ENCODE data around the gene MED13. TPM values are rescaled to one million over a fixed set of nuclear protein-coding genes. Genes with fewer than 3 reads are reported as not detected.

Gene MED13
- total RNA-seq, 1 donor from 2014 or later = 130 TPM

- H3K27ac Mint-ChIP-seq (ENCODE audit: unreplicated experiment) = no peak overlapping the region
These were observed 67.4 kb downstream of the MED13 start for GRCh38 chr17:61997664-61998063.

DNA sequence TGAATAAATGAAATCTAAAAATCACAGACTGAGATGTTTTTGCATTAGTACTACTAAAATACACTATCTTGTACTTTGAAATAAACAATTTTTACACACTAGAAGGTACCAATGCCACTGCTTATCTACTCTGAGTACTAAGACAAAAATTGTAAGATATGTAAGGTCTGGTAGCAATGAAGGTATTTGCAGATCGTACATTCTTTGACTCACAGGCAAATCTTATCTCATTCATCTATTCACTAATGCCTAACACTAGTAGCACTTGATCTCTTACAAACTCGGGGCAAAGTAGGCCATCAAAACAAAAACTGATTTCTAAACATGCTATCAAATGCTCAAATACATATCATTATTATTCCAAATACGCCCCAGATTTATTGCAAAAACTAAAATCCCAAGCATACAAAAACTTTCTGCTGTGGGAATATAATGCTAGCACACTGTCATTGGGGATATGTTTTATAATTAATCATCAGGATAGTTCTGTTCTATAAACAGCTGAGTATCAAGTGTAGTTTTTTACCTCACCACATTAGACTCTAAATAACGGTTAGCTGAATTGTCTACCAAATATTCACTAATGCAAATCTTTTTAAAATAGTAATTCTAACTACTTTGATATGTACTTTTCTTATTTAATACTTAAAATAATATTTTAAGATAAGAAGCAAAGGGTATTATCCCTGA is 68.0 kb downstream of the MED13 start:
- Mint-ChIP-seq H3K4me3 (ENCODE audit: unreplicated experiment) (no peak overlapping the region), H3K9me3 (ENCODE audit: unreplicated experiment) (no peaks in the 10 kb centered on the region), H3K36me3 (ENCODE audit: unreplicated experiment) (no peaks in the 10 kb centered on the region), H3K4me1 (ENCODE audit: low read depth, unreplicated experiment) (peaks cover 9% of the 10 kb centered on the region), H3K27ac (ENCODE audit: unreplicated experiment) (no peak overlapping the region), H3K27me3 (ENCODE audit: unreplicated experiment) (peaks cover 1% of the 10 kb centered on the region)
- TF ChIP-seq, protein P1, sequence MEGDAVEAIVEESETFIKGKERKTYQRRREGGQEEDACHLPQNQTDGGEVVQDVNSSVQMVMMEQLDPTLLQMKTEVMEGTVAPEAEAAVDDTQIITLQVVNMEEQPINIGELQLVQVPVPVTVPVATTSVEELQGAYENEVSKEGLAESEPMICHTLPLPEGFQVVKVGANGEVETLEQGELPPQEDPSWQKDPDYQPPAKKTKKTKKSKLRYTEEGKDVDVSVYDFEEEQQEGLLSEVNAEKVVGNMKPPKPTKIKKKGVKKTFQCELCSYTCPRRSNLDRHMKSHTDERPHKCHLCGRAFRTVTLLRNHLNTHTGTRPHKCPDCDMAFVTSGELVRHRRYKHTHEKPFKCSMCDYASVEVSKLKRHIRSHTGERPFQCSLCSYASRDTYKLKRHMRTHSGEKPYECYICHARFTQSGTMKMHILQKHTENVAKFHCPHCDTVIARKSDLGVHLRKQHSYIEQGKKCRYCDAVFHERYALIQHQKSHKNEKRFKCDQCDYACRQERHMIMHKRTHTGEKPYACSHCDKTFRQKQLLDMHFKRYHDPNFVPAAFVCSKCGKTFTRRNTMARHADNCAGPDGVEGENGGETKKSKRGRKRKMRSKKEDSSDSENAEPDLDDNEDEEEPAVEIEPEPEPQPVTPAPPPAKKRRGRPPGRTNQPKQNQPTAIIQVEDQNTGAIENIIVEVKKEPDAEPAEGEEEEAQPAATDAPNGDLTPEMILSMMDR (IDR thresholded peaks at IDR 0.05; ENCODE audit: partially characterized antibody, unreplicated experiment) = no peak
- no peak for DNase-seq

More at GRCh38 chr17:61997664-61998063, 67.4 kb downstream of the MED13 start:
- no peaks in the 10 kb centered on the region for H3K36me3 Mint-ChIP-seq (ENCODE audit: unreplicated experiment)
- H3K27me3 Mint-ChIP-seq (ENCODE audit: unreplicated experiment) = peaks cover 1% of the 10 kb centered on the region
- TF ChIP-seq, protein P1 (IDR thresholded peaks at IDR 0.05; ENCODE audit: partially characterized antibody, unreplicated experiment) = no peak
- DNase-seq = no peak
- H3K9me3 Mint-ChIP-seq (ENCODE audit: unreplicated experiment) = no peaks in the 10 kb centered on the region
- H3K4me1 Mint-ChIP-seq (ENCODE audit: low read depth, unreplicated experiment) = peaks cover 9% of the 10 kb centered on the region
- no peak overlapping the region for H3K4me3 Mint-ChIP-seq (ENCODE audit: unreplicated experiment)

GRCh38 chr17:61989509-61989908 is 75.6 kb downstream of the MED13 start:
- TF ChIP-seq, protein P1 (IDR thresholded peaks at IDR 0.05; ENCODE audit: partially characterized antibody, unreplicated experiment) = no peak
- no peak overlapping the region for H3K27ac Mint-ChIP-seq (ENCODE audit: unreplicated experiment)

DNA sequence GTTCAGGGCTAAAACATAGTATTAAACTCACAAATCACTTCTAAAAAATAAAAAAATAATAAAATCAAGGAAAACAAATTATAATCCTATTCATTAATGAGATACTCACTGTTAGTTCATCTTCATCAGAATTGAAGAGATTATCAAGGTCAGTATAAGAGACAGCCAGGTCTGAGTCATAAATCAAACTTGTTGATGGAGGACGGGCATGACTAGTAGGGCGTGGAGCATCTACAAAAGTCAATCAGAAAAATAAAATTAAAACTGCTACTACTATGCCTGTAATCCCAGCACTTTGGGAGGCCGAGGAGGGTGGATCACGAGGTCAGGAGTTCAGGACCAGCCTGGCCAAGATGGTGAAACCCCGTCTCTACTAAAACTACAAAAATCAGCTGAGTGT is 78.2 kb downstream of the MED13 start:
- Mint-ChIP-seq H3K4me3 (ENCODE audit: unreplicated experiment) (no peak overlapping the region), H3K27me3 (ENCODE audit: unreplicated experiment) (no peaks in the 10 kb centered on the region), H3K36me3 (ENCODE audit: unreplicated experiment) (no peaks in the 10 kb centered on the region), H3K4me1 (ENCODE audit: low read depth, unreplicated experiment) (no peaks in the 10 kb centered on the region), H3K9me3 (ENCODE audit: unreplicated experiment) (no peaks in the 10 kb centered on the region), H3K27ac (ENCODE audit: unreplicated experiment) (no peak overlapping the region)
- TF ChIP-seq, protein P1 (IDR thresholded peaks at IDR 0.05; ENCODE audit: partially characterized antibody, unreplicated experiment) = no peak
- no peak for DNase-seq

More at GRCh38 chr17:61989509-61989908, 75.6 kb downstream of the MED13 start:
- no peaks in the 10 kb centered on the region for H3K4me1 Mint-ChIP-seq (ENCODE audit: low read depth, unreplicated experiment)
- no peak for DNase-seq
- no peaks in the 10 kb centered on the region for H3K36me3 Mint-ChIP-seq (ENCODE audit: unreplicated experiment)
- peaks cover 1% of the 10 kb centered on the region for H3K27me3 Mint-ChIP-seq (ENCODE audit: unreplicated experiment)
- H3K4me3 Mint-ChIP-seq (ENCODE audit: unreplicated experiment) = no peak overlapping the region
- H3K9me3 Mint-ChIP-seq (ENCODE audit: unreplicated experiment) = no peaks in the 10 kb centered on the region

- H3K4me1 Mint-ChIP-seq (ENCODE audit: low read depth, unreplicated experiment) = no peaks in the 10 kb centered on the region
- TF ChIP-seq, protein P1 (IDR thresholded peaks at IDR 0.05; ENCODE audit: partially characterized antibody, unreplicated experiment) = no peak
- H3K36me3 Mint-ChIP-seq (ENCODE audit: unreplicated experiment) = peaks cover 6% of the 10 kb centered on the region
- no peak overlapping the region for H3K27ac Mint-ChIP-seq (ENCODE audit: unreplicated experiment)
- no peaks in the 10 kb centered on the region for H3K27me3 Mint-ChIP-seq (ENCODE audit: unreplicated experiment)
- H3K9me3 Mint-ChIP-seq (ENCODE audit: unreplicated experiment) = peaks cover 3% of the 10 kb centered on the region
- DNase-seq = no peak
- no peak overlapping the region for H3K4me3 Mint-ChIP-seq (ENCODE audit: unreplicated experiment)
These were observed 80.3 kb downstream of the MED13 start for GRCh38 chr17:61984821-61985220.

All from glutamatergic neuron (in vitro differentiated cells).